WTC11 (cell line): ENCODE measurements around the gene CACNA1C. TPM values are rescaled to one million over a fixed set of nuclear protein-coding genes. Genes with fewer than 3 reads are reported as not detected.

Experiments
- ATAC-seq: fragments of 200-7000 bp; cut with Tn5 transposase; 2 replicates; pipeline ENCODE4 v1.10.0; 2021; ENCODE audit warnings: mild to moderate bottlenecking, moderate library complexity
- CTCF ChIA-PET: fragments of 300-600 bp; sonication (Branson Sonifier 250); formaldehyde crosslinking; loops from one replicate; lab custom pipeline; 2021; ENCODE audit warnings: antibody characterized with exemption; lab: Charles Lee
- POLR2A ChIA-PET: fragments of 350-600 bp; sonication (Branson Sonifier 250); formaldehyde crosslinking; loops from one replicate; lab custom pipeline; 2021; ENCODE audit warnings: antibody characterized with exemption; lab: Charles Lee
- DNase-seq: peaks from one replicate; pipeline ENCODE4 v3.0.0; 2021; ENCODE audit warnings: low spot score
- H3K27ac Mint-ChIP-seq: 2 replicates; pipeline ENCODE4 v1.8.0; 2021; ENCODE audit warnings: mixed read lengths
- H3K27me3 Mint-ChIP-seq: 2 replicates; pipeline ENCODE4 v1.8.0; 2021; ENCODE audit warnings: low read depth, mild to moderate bottlenecking, moderate library complexity, mixed read lengths
- H3K36me3 Mint-ChIP-seq: 2 replicates; pipeline ENCODE4 v1.8.0; 2021; ENCODE audit warnings: mixed read lengths
- H3K4me1 Mint-ChIP-seq: 2 replicates; pipeline ENCODE4 v1.8.0; 2022; ENCODE audit warnings: mixed read lengths
- H3K4me3 Mint-ChIP-seq: 2 replicates; pipeline ENCODE4 v1.8.0; 2021; ENCODE audit warnings: mild to moderate bottlenecking, moderate library complexity, mixed read lengths
- H3K9me3 Mint-ChIP-seq: 2 replicates; pipeline ENCODE4 v1.8.0; 2021; ENCODE audit warnings: mixed read lengths
- AR ChIP-seq: fragments of 250-450 bp; sonication (Bioruptor Pico); IDR thresholded peaks from 2 replicates; pipeline ENCODE4 v1.9.0; 2021; ENCODE audit warnings: mild to moderate bottlenecking
- ATF6 ChIP-seq: sonication (generic); formaldehyde crosslinking; IDR thresholded peaks from 2 replicates; pipeline ENCODE4 v1.8.1; 2023; ENCODE audit warnings: mild to moderate bottlenecking, missing genetic modification reagents
- E2F4 ChIP-seq: sonication (generic); formaldehyde crosslinking; IDR thresholded peaks from 2 replicates; pipeline ENCODE4 v1.8.1; 2022; ENCODE audit warnings: low read depth, mild to moderate bottlenecking, moderate library complexity, missing genetic modification reagents, borderline replicate concordance
- FOXJ3 ChIP-seq: sonication (generic); formaldehyde crosslinking; IDR thresholded peaks from 2 replicates; pipeline ENCODE4 v1.9.0; 2021; ENCODE audit warnings: missing genetic modification reagents, mild to moderate bottlenecking, borderline replicate concordance
- FOXP1 ChIP-seq: sonication (generic); formaldehyde crosslinking; IDR thresholded peaks from 2 replicates; pipeline ENCODE4 v1.8.0; 2022; ENCODE audit warnings: missing genetic modification reagents, mild to moderate bottlenecking, moderate library complexity, borderline replicate concordance
- GTF2I ChIP-seq: fragments of 250-450 bp; sonication (Bioruptor Pico); conservative IDR thresholded peaks from 2 replicates; pipeline ENCODE4 v1.4.0; 2021; ENCODE audit warnings: mild to moderate bottlenecking
- MYBL2 ChIP-seq: sonication (generic); formaldehyde crosslinking; IDR thresholded peaks from 2 replicates; pipeline ENCODE4 v1.8.1; 2023; ENCODE audit warnings: mild to moderate bottlenecking, moderate library complexity, missing genetic modification reagents
- RORB ChIP-seq: fragments of 250-450 bp; sonication (Bioruptor Pico); IDR thresholded peaks from 2 replicates; pipeline ENCODE4 v1.9.0; 2021; ENCODE audit warnings: mild to moderate bottlenecking
- SMAD3 ChIP-seq: sonication (generic); formaldehyde crosslinking; IDR thresholded peaks from 2 replicates; pipeline ENCODE4 v1.8.0; 2022; ENCODE audit warnings: missing genetic modification reagents, mild to moderate bottlenecking, borderline replicate concordance
- TEAD4 ChIP-seq: sonication (generic); formaldehyde crosslinking; IDR thresholded peaks from 2 replicates; pipeline ENCODE4 v1.8.0; 2022; ENCODE audit warnings: mild to moderate bottlenecking, missing genetic modification reagents
- ZMAT4 ChIP-seq: fragments of 250-450 bp; sonication (Bioruptor Pico); IDR thresholded peaks from 2 replicates; pipeline ENCODE4 v1.9.0; 2021; ENCODE audit warnings: mild to moderate bottlenecking
- ZNF219 ChIP-seq: sonication (generic); formaldehyde crosslinking; IDR thresholded peaks from 2 replicates; pipeline ENCODE4 v1.8.0; 2023; ENCODE audit warnings: missing genetic modification reagents, mild to moderate bottlenecking, borderline replicate concordance
- ZNF671 ChIP-seq: fragments of 250-450 bp; sonication (Bioruptor Pico); IDR thresholded peaks from 2 replicates; pipeline ENCODE4 v1.8.0; 2021; ENCODE audit warnings: mild to moderate bottlenecking
- total RNA-seq: library from RNA; stranded (reverse); gene quantifications from 3 replicates; pipeline ENCODE4 v1.2.3, GENCODE V29; 2021
- TF ChIP-seq, protein P1 (sequence below): sonication (generic); formaldehyde crosslinking; IDR thresholded peaks from 2 replicates; pipeline ENCODE4 v1.8.1; 2023; ENCODE audit warnings: mild to moderate bottlenecking, missing genetic modification reagents, borderline replicate concordance
- TF ChIP-seq, protein P2 (sequence below): sonication (generic); formaldehyde crosslinking; IDR thresholded peaks from 2 replicates; pipeline ENCODE4 v1.8.0; 2022; ENCODE audit warnings: mild to moderate bottlenecking, missing genetic modification reagents
- TF ChIP-seq, protein P3 (sequence below): sonication (generic); formaldehyde crosslinking; IDR thresholded peaks from 2 replicates; pipeline ENCODE4 v1.8.0; 2022; ENCODE audit warnings: mild to moderate bottlenecking, missing genetic modification reagents
- TF ChIP-seq, protein P4 (sequence below): sonication (generic); formaldehyde crosslinking; IDR thresholded peaks from 2 replicates; pipeline ENCODE4 v1.8.0; 2023; ENCODE audit warnings: missing genetic modification reagents

Gene CACNA1C
- total RNA-seq, 1 experiment from 2014 or later, result 1.7 TPM

- H3K4me3 Mint-ChIP-seq, result no peak overlapping the region
- CTCF ChIA-PET, result interaction anchor here (1.1 to 3.0 kb wide), 7 partner anchors 11 to 49 kb away, joined by 4 to 38 read pairs (median 6); no protein-coding TSS in a partner anchor
Observed at GRCh38 chr12:2642176-2642892, 589.5 kb downstream of the CACNA1C start.

More at GRCh38 chr12:2642176-2642892, 589.5 kb downstream of the CACNA1C start:
- Mint-ChIP-seq H3K4me1 (peaks cover 36% of the 10 kb centered on the region), H3K36me3 (no peaks in the 10 kb centered on the region), H3K9me3 (no peaks in the 10 kb centered on the region), H3K27ac (no peak overlapping the region), H3K27me3 (no peaks in the 10 kb centered on the region)
- peak; percentile 0 for DNase-seq
- POLR2A ChIA-PET, result no interaction called here
- no peak for ATAC-seq
- TF ChIP-seq, protein P1, sequence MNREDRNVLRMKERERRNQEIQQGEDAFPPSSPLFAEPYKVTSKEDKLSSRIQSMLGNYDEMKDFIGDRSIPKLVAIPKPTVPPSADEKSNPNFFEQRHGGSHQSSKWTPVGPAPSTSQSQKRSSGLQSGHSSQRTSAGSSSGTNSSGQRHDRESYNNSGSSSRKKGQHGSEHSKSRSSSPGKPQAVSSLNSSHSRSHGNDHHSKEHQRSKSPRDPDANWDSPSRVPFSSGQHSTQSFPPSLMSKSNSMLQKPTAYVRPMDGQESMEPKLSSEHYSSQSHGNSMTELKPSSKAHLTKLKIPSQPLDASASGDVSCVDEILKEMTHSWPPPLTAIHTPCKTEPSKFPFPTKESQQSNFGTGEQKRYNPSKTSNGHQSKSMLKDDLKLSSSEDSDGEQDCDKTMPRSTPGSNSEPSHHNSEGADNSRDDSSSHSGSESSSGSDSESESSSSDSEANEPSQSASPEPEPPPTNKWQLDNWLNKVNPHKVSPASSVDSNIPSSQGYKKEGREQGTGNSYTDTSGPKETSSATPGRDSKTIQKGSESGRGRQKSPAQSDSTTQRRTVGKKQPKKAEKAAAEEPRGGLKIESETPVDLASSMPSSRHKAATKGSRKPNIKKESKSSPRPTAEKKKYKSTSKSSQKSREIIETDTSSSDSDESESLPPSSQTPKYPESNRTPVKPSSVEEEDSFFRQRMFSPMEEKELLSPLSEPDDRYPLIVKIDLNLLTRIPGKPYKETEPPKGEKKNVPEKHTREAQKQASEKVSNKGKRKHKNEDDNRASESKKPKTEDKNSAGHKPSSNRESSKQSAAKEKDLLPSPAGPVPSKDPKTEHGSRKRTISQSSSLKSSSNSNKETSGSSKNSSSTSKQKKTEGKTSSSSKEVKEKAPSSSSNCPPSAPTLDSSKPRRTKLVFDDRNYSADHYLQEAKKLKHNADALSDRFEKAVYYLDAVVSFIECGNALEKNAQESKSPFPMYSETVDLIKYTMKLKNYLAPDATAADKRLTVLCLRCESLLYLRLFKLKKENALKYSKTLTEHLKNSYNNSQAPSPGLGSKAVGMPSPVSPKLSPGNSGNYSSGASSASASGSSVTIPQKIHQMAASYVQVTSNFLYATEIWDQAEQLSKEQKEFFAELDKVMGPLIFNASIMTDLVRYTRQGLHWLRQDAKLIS, result no peak
- TF ChIP-seq, protein P2, sequence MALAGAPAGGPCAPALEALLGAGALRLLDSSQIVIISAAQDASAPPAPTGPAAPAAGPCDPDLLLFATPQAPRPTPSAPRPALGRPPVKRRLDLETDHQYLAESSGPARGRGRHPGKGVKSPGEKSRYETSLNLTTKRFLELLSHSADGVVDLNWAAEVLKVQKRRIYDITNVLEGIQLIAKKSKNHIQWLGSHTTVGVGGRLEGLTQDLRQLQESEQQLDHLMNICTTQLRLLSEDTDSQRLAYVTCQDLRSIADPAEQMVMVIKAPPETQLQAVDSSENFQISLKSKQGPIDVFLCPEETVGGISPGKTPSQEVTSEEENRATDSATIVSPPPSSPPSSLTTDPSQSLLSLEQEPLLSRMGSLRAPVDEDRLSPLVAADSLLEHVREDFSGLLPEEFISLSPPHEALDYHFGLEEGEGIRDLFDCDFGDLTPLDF, result no peak
- TF ChIP-seq SMAD3 (CRISPR knock-in tag), result no peak
- no peak for TF ChIP-seq RORB (CRISPR knock-in tag)
- no peak for TF ChIP-seq ZNF671 (CRISPR knock-in tag)
- TF ChIP-seq FOXJ3, result no peak
- TF ChIP-seq, protein P3, sequence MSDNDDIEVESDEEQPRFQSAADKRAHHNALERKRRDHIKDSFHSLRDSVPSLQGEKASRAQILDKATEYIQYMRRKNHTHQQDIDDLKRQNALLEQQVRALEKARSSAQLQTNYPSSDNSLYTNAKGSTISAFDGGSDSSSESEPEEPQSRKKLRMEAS (CRISPR knock-in tag), result no peak
- TF ChIP-seq MYBL2 (CRISPR knock-in tag), result no peak
- TF ChIP-seq, protein P4, sequence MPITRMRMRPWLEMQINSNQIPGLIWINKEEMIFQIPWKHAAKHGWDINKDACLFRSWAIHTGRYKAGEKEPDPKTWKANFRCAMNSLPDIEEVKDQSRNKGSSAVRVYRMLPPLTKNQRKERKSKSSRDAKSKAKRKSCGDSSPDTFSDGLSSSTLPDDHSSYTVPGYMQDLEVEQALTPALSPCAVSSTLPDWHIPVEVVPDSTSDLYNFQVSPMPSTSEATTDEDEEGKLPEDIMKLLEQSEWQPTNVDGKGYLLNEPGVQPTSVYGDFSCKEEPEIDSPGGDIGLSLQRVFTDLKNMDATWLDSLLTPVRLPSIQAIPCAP, result no peak
- no peak for TF ChIP-seq ZNF219 (CRISPR knock-in tag)
- TF ChIP-seq TEAD4 (CRISPR knock-in tag), result no peak
- no peak for TF ChIP-seq FOXP1 (CRISPR knock-in tag)
- TF ChIP-seq GTF2I (CRISPR knock-in tag), result no peak
- no peak for TF ChIP-seq ATF6
- TF ChIP-seq AR (CRISPR knock-in tag), result no peak
- no peak for TF ChIP-seq ZMAT4 (CRISPR knock-in tag)
- no peak for TF ChIP-seq E2F4 (CRISPR knock-in tag)
